ENCODE results near the gene NEO1. TPM values are rescaled to one million over a fixed set of nuclear protein-coding genes. Genes with fewer than 3 reads are reported as not detected.

The NEO1 gene
- total and polyA plus RNA-seq, 2 of the 13 experiments (the other 11 are each of a cell fraction or from before 2014, with no cell fraction given): 8.4 to 11.0 TPM

GRCh38 chr15:73293773-73294172, 241.5 kb downstream of the NEO1 start (continued):
- TF ChIP-seq ZNF605 (CRISPR knock-in tag; IDR thresholded peaks at IDR 0.05): no peak
- TF ChIP-seq ZFP36L1 (CRISPR knock-in tag; IDR thresholded peaks at IDR 0.05): no peak
- TF ChIP-seq ZSCAN22 (CRISPR knock-in tag; IDR thresholded peaks at IDR 0.05): no peak
- no peak for TF ChIP-seq CREB3 (CRISPR knock-in tag; IDR thresholded peaks at IDR 0.05)
- TF ChIP-seq GZF1 (CRISPR knock-in tag; IDR thresholded peaks at IDR 0.05): no peak
- no peak for TF ChIP-seq ZNF296 (CRISPR knock-in tag; conservative IDR thresholded peaks at IDR 0.05)
- TF ChIP-seq PRPF4 (IDR thresholded peaks at IDR 0.05; ENCODE audit: low read depth, low read length, poor library complexity, severe bottlenecking): no peak
- no peak for TF ChIP-seq SRY (CRISPR knock-in tag; IDR thresholded peaks at IDR 0.05)
- no peak for TF ChIP-seq ZSCAN20 (CRISPR knock-in tag; IDR thresholded peaks at IDR 0.05; ENCODE audit: borderline replicate concordance)
- no peak for TF ChIP-seq ZNF704 (CRISPR knock-in tag; IDR thresholded peaks at IDR 0.05; ENCODE audit: borderline replicate concordance)
- no peak for TF ChIP-seq MEF2D (CRISPR knock-in tag; IDR thresholded peaks at IDR 0.05)
- no peak for TF ChIP-seq HNRNPK (IDR thresholded peaks at IDR 0.05; ENCODE audit: low read depth, low read length, poor library complexity, severe bottlenecking)
- no peak for TF ChIP-seq ZBTB3 (CRISPR knock-in tag; IDR thresholded peaks at IDR 0.05; ENCODE audit: borderline replicate concordance, low read depth)
- TF ChIP-seq TEAD2 (CRISPR knock-in tag; IDR thresholded peaks at IDR 0.05): no peak
- no peak for TF ChIP-seq YEATS2 (CRISPR knock-in tag; IDR thresholded peaks at IDR 0.05; ENCODE audit: borderline replicate concordance)
- TF ChIP-seq ZMYM4 (CRISPR knock-in tag; IDR thresholded peaks at IDR 0.05): 0 out of 2 replicates have a peak, but pooled peaks have one; percentile 41
- TF ChIP-seq PRMT3 (CRISPR knock-in tag; IDR thresholded peaks at IDR 0.05; ENCODE audit: borderline replicate concordance, low read depth): no peak
- TF ChIP-seq CEBPG (CRISPR knock-in tag; IDR thresholded peaks at IDR 0.05): 0 out of 2 replicates have a peak, but pooled peaks have one; percentile 20
- TF ChIP-seq SOX6 (IDR thresholded peaks at IDR 0.05): no peak
- peak; percentile 48 for TF ChIP-seq SOX6 (CRISPR knock-in tag; IDR thresholded peaks at IDR 0.05)
- TF ChIP-seq MAF1 (CRISPR knock-in tag; IDR thresholded peaks at IDR 0.05; ENCODE audit: borderline replicate concordance): no peak
- no peak for TF ChIP-seq HNF1B (CRISPR knock-in tag; IDR thresholded peaks at IDR 0.05)
- no peak for TF ChIP-seq NFE2L1 (CRISPR knock-in tag; IDR thresholded peaks at IDR 0.05; ENCODE audit: borderline replicate concordance)
- TF ChIP-seq MAFG (CRISPR knock-in tag; IDR thresholded peaks at IDR 0.05): no peak
- peak; percentile 76 for TF ChIP-seq MAX (IDR thresholded peaks at IDR 0.05)
- peak; percentile 52; the same call in 1 of the 2 replicates for TF ChIP-seq FOXK1 (CRISPR knock-in tag; IDR thresholded peaks at IDR 0.05; ENCODE audit: borderline replicate concordance, low read depth)
- TF ChIP-seq HDAC6 (IDR thresholded peaks at IDR 0.05; ENCODE audit: low read depth, low read length): no peak
- no peak for TF ChIP-seq IKZF5 (CRISPR knock-in tag; IDR thresholded peaks at IDR 0.05)
- no peak for TF ChIP-seq RFX1 (IDR thresholded peaks at IDR 0.05)
